Measurements from ENCODE around the gene SPACA6. TPM values are rescaled to one million over a fixed set of nuclear protein-coding genes. Genes with fewer than 3 reads are reported as not detected.

SPACA6 gene
- total and polyA plus RNA-seq, 2 experiments from 2014 or later: 7.2 to 13.1 TPM

DNA sequence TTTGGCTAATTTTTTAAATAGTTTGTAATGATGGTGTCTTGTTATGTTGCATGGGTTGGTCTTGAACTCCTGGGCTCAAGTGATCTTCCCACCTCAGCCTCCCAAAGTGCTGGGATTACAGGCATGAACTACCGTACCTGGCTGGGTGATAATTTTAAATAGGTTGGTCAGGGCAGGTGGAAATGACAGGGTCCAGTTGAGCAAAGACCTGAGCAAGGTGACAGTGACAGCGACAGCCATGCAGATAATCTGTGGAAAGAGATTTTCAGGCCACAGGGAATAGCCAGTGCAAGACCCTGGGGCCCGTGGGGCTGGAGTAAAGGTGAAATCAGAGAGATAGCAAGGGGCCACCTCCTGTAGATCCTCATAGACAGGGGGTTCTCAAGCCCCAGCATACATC, 3.5 kb downstream of the SPACA6 start:
- H3K4me3 ChIP-seq: no peak overlapping the region
- H3K27ac ChIP-seq: no peak overlapping the region
- peaks cover 80% of the 10 kb centered on the region for H3K79me2 ChIP-seq
- no peaks in the 10 kb centered on the region for H3K27me3 ChIP-seq
- 96% methylated on average over 3 of the region's 3 CpGs for WGBS (ENCODE audit: low lambda C conversion rate, missing lambda C conversion rate)
- H2AFZ ChIP-seq: no peak overlapping the region
- no peak for TF ChIP-seq EZH2phosphoT487 (IDR thresholded peaks at IDR 0.05; ENCODE audit: low read depth, severe bottlenecking, unreplicated experiment)
- TF ChIP-seq, protein P1, sequence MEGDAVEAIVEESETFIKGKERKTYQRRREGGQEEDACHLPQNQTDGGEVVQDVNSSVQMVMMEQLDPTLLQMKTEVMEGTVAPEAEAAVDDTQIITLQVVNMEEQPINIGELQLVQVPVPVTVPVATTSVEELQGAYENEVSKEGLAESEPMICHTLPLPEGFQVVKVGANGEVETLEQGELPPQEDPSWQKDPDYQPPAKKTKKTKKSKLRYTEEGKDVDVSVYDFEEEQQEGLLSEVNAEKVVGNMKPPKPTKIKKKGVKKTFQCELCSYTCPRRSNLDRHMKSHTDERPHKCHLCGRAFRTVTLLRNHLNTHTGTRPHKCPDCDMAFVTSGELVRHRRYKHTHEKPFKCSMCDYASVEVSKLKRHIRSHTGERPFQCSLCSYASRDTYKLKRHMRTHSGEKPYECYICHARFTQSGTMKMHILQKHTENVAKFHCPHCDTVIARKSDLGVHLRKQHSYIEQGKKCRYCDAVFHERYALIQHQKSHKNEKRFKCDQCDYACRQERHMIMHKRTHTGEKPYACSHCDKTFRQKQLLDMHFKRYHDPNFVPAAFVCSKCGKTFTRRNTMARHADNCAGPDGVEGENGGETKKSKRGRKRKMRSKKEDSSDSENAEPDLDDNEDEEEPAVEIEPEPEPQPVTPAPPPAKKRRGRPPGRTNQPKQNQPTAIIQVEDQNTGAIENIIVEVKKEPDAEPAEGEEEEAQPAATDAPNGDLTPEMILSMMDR (IDR thresholded peaks at IDR 0.05; ENCODE audit: poor library complexity): no peak
- TF ChIP-seq EZH2 (IDR thresholded peaks at IDR 0.05; ENCODE audit: borderline replicate concordance): no peak
- peaks cover 98% of the 10 kb centered on the region for H4K20me1 ChIP-seq (ENCODE audit: insufficient read depth, poor library complexity, severe bottlenecking)
- H3K9me3 ChIP-seq (ENCODE audit: low read depth): no peaks in the 10 kb centered on the region
- peaks cover 9% of the 10 kb centered on the region for H3K4me1 ChIP-seq (ENCODE audit: insufficient read depth)
- H3K9me2 ChIP-seq (replicated peaks; ENCODE audit: insufficient read depth): no peaks in the 10 kb centered on the region
- H3K4me2 ChIP-seq: no peak overlapping the region
- no peak for DNase-seq (ENCODE audit: low spot score)
- no peaks in the 10 kb centered on the region for H3K36me3 ChIP-seq (replicated peaks; ENCODE audit: insufficient read depth, low read depth)

DNA sequence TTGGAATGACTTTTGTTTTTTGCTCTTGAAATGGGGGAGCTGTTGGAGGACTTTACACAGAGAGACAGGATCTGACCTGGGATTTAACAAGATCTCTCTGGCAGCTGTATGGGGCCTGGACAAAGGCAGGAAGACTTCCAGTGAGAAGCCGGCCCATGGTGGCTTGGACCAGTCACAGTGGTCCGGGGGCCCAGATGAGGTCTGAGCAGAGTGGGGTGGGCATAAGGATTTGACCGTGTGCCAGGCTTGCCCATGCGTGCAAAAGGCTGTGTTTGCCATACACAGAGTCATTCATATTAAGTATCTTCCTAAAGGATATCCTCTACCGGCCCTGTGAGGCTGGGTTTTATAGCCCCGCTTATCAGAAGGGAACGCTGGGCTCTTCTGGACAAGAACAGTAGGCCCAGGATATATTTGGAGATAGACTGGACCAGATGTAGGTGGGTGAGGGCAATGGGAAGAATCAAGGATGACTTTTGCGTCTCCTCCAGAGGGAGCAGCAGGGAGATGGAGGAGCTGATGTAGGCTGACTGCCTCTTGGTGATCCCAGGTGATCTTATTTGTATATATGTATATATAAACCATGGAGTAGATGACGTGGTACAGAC, 4.1 kb downstream of the SPACA6 start:
- no peaks in the 10 kb centered on the region for H3K27me3 ChIP-seq

DNA sequence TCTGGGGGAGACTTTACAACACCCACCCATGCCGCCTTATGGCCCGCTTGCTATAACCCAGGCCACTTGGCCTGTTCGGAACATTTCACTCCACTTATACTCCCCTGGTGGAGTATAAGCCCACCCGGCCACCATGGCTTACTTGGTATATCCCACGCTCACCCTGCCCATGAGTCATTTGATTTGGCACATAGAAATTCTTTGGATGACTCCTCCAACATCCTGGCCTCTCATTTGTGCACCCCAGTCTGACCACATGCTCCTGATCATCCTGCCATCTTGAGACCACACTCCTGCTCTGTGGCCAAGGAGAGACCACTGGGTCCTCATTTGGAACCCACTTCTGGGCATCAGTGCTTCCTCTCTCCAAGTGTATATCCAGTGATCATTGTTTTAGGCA, 5.2 kb downstream of the SPACA6 start:
- Histone ChIP-seq H3K79me2 (peaks cover 63% of the 10 kb centered on the region), H3K4me3 (no peak overlapping the region), H2AFZ (no peak overlapping the region), H3K27ac (no peak overlapping the region), H3K27me3 (no peaks in the 10 kb centered on the region), H3K4me1 (ENCODE audit: insufficient read depth) (peaks cover 13% of the 10 kb centered on the region), H3K4me2 (no peak overlapping the region), H4K20me1 (ENCODE audit: insufficient read depth, poor library complexity, severe bottlenecking) (peaks cover 97% of the 10 kb centered on the region), H3K36me3 (replicated peaks; ENCODE audit: insufficient read depth, low read depth) (no peaks in the 10 kb centered on the region), H3K9me3 (ENCODE audit: low read depth) (no peaks in the 10 kb centered on the region), H3K9me2 (replicated peaks; ENCODE audit: insufficient read depth) (no peaks in the 10 kb centered on the region)
- TF ChIP-seq EZH2 (IDR thresholded peaks at IDR 0.05; ENCODE audit: borderline replicate concordance) (no peak), EZH2phosphoT487 (IDR thresholded peaks at IDR 0.05; ENCODE audit: low read depth, severe bottlenecking, unreplicated experiment) (no peak)
- TF ChIP-seq, protein P1 (IDR thresholded peaks at IDR 0.05; ENCODE audit: poor library complexity): no peak
- no peak for DNase-seq (ENCODE audit: low spot score)
- WGBS (ENCODE audit: low lambda C conversion rate, missing lambda C conversion rate): 100% methylated on average over 5 of the region's 5 CpGs

More for the DNA sequence above, 4.1 kb downstream of the SPACA6 start:
- no peak overlapping the region for H3K27ac ChIP-seq
- no peak overlapping the region for H3K4me2 ChIP-seq
- H4K20me1 ChIP-seq (ENCODE audit: insufficient read depth, poor library complexity, severe bottlenecking): peaks cover 97% of the 10 kb centered on the region
- no peaks in the 10 kb centered on the region for H3K9me3 ChIP-seq (ENCODE audit: low read depth)
- H3K36me3 ChIP-seq (replicated peaks; ENCODE audit: insufficient read depth, low read depth): no peaks in the 10 kb centered on the region
- TF ChIP-seq EZH2 (IDR thresholded peaks at IDR 0.05; ENCODE audit: borderline replicate concordance): no peak
- no peak overlapping the region for H2AFZ ChIP-seq
- no peak overlapping the region for H3K4me3 ChIP-seq
- peaks cover 11% of the 10 kb centered on the region for H3K4me1 ChIP-seq (ENCODE audit: insufficient read depth)
- no peaks in the 10 kb centered on the region for H3K9me2 ChIP-seq (replicated peaks; ENCODE audit: insufficient read depth)
- WGBS (ENCODE audit: low lambda C conversion rate, missing lambda C conversion rate): 88% methylated on average over 9 of the region's 9 CpGs
- peaks cover 73% of the 10 kb centered on the region for H3K79me2 ChIP-seq
- no peak for DNase-seq (ENCODE audit: low spot score)

DNA sequence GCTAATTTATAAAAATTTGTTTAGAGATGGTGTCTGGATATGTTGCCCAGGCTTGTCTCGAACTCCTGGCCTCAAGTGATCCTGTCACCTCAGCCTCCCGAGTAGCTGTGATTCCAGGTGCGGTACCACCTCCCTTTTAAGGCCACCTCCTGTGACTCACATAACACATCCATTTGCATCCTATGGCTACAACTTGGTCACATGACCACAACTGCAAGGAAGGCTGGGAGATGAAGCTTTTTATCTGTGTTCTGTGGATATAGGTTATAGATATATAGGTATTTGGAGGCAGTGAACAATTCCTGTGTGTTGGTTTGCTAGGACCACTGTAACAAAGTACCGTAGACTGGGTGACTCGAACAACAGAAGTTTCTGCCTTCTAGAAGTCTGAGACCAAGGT, 6.0 kb downstream of the SPACA6 start:
- Histone ChIP-seq H2AFZ (no peak overlapping the region), H3K36me3 (replicated peaks; ENCODE audit: insufficient read depth, low read depth) (no peaks in the 10 kb centered on the region), H3K9me2 (replicated peaks; ENCODE audit: insufficient read depth) (no peaks in the 10 kb centered on the region), H4K20me1 (ENCODE audit: insufficient read depth, poor library complexity, severe bottlenecking) (peaks cover 89% of the 10 kb centered on the region), H3K4me2 (no peak overlapping the region), H3K27ac (no peak overlapping the region), H3K4me1 (ENCODE audit: insufficient read depth) (peaks cover 19% of the 10 kb centered on the region), H3K27me3 (no peaks in the 10 kb centered on the region), H3K79me2 (peaks cover 54% of the 10 kb centered on the region), H3K9me3 (ENCODE audit: low read depth) (no peaks in the 10 kb centered on the region), H3K4me3 (no peak overlapping the region)
- WGBS (ENCODE audit: low lambda C conversion rate, missing lambda C conversion rate): 94% methylated on average over 5 of the region's 5 CpGs
- no peak for DNase-seq (ENCODE audit: low spot score)
- TF ChIP-seq EZH2phosphoT487 (IDR thresholded peaks at IDR 0.05; ENCODE audit: low read depth, severe bottlenecking, unreplicated experiment) (no peak), EZH2 (IDR thresholded peaks at IDR 0.05; ENCODE audit: borderline replicate concordance) (no peak)
- TF ChIP-seq, protein P1 (IDR thresholded peaks at IDR 0.05; ENCODE audit: poor library complexity): no peak

Measured in hepatocyte (in vitro differentiated cells).